Dermis blood vessel endothelial cell (primary cell): Measurements from ENCODE around the gene SMURF1. TPM values are rescaled to one million over a fixed set of nuclear protein-coding genes. Genes with fewer than 3 reads are reported as not detected.
"Not testable (repeated sequence)": the region's sequence is repeated elsewhere in the genome, so short reads cannot be mapped to it uniquely, and the experiment has no call there.

ENCODE experiments used
- DNase-seq: peaks from one replicate; pipeline ENCODE4 v3.0.0; 2010
- total RNA-seq: library from RNA; depleted of rRNA; stranded (reverse); fragments of >200 nt; gene quantifications from 2 replicates; pipeline ENCODE4 v1.2.3, GENCODE V29; 2014

Gene SMURF1
- total RNA-seq = 18.9 and 21.6 TPM in 2 replicates

DNA sequence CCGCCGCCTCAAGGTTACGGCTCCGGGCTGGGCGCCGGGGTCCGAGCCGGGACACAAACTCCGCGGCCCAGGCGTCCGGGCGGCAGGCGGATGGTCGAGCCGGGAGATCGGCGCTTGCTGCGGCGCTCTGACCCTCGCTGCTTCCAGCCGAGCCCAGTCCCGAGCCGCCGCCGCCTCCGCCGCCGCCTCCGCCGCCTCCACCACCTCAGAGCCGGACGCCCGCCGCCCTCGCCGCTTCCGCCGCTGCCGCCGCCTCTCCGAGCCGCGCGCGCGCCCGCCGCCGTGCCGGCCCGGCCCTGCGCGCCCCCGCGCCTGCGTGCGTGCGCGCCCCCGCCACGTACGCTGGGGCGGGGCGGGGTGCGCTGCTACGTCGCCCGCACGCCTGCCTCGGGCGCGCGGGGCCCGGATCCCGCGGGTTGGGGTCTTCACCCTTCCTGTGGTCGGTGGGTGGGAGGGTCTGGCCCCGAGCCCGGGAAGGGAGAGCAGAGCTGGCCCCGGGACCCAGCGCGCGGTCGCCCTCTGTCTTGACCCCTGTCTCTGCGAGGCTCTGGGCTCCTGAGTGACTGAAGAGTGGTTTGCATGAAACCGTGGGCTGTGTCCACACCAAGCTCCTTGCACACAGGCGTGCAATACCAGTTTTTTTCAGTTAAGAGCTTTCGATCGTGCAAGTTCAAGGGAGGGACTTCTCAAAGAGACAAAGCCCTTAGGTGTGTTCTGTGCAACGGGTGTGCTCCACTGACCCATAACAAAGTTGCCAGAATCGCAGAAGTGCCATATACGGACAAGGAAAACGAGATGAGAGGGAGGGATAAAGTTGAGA, at the start of gene SMURF1:
Gene SMURF1, minus strand, starts transcription at position 256 of the 820 bp plus-strand sequence. CDS start 328 bp downstream, outside the sequence.
- peak; percentile 79 for DNase-seq

- no peak for DNase-seq
Measured at GRCh38 chr7:99191869-99192596, 48.1 kb upstream of the SMURF1 start.

DNA sequence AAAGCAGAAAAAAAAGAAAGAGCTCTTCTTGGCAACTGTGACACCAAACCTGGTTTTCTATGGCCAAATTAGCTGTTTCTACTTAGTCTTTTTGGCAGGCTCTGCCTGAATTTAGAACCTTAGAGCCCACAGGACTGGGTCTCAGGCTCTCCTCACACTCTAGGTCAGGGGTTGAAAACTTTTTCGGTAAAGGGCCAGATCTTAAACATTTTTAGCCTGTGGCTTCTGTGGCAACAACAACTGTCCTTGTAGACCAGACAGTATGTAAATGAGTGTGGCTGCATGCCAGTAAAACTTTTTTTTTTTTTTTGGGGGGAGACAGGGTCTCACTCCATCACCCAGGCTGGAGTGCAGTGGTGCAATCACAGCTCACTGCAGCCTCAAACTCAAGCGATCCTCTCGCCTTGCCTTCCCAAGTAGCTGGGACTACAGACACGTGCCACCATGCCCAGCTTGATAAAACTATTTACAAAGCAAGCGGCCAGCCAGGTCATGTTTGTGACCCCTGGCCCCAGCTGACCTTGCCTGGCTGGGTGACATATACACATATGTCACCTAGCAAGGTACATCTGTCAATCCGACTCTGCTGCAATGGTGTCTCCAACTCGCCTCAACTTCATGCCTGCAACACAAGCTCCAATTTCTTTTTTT, 46.6 kb upstream of the SMURF1 start:
- DNase-seq = no peak

DNA sequence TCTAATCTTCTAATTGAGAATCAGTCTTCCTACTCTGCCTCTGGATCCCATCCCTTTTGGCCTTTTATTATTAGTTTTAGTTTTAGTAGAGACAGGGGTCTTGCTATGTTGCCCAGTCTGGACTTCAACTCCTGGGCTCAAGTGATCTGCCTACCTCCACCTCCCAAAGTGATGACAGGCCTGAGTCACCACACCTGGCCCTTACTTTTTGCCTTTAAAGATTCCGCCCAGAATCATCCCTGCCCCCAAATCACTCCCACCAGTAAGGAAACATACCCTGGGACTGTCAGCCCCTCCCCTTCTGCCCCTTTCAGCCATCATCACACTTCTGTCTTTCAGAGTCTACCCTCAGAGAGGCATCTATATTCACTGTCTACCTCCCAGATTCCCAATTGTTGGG, 45.3 kb upstream of the SMURF1 start:
- no peak for DNase-seq

DNA sequence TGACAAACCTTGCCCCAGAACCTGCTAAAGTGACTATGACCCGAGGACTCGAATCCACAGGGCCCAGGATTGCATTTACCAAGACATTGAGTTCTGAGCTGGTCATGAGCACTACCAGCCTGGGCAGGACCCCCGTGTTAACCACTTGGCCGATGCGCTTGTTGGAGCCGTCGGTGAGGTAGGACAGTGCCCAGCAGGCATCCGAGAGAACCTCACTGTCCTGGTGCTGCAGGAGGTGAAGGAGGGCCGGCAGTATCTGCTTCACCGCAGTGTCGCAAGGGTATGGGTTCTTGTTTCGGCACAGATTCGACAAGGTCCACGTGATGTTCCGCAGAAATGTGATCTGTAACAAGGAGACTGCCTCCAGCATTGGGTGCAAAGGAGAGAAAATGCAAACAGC, 44.3 kb upstream of the SMURF1 start:
- DNase-seq = no peak

DNA sequence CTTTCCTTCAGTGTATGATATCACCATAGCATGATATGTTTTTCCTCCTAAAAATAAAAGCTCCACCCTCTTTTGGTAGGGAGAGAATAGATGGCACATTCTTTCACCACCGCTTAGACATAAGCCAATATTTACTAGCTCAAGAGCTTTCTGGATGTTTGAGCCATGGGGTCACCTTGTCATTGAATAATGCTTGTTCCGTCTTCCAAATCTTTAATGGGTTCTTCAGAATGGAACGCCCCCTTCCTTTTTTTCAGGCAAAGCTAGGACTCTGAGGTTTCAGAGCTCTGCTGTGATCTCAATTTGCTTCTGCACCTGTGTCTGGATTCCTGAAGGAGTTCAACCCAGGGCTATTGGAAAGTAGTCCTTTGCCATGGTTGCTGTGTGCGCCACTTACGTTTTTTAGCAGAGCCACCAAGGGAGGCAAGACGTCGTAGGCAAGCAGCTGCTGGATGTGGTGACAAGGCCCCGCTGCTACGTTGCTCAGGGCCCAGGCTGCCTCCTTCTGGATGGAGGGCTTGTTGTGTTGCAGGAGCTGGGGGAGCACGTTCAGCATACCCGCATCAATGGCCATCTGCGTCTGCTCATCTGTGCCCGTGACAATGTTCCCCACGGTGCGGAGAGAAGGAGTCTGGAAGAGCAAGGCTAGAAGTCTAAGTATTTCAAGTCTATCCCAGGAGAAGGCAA, 40.8 kb upstream of the SMURF1 start:
- DNase-seq = no peak

GRCh38 chr7:99180067-99180650, 36.3 kb upstream of the SMURF1 start:
- no peak for DNase-seq

DNA sequence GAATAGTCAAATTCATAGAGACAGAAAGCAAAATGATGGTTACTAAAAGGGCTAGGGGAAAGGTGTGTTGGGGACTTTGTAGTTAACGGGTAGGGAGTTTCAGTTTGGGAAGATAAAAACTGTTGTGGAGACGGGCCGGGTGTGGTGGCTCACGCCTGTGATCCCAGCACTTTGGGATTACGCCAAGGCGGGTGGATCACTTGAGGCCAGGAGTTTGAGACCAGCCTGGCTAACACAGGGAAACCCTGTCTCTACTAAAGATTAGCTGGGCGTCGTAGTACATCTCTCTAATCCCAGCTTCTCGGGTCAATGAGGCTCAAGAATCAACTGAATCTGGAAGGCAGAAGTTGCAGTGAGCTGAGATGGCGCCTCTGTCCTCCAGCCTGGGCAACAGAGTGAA, 33.3 kb upstream of the SMURF1 start:
- DNase-seq = no peak

DNA sequence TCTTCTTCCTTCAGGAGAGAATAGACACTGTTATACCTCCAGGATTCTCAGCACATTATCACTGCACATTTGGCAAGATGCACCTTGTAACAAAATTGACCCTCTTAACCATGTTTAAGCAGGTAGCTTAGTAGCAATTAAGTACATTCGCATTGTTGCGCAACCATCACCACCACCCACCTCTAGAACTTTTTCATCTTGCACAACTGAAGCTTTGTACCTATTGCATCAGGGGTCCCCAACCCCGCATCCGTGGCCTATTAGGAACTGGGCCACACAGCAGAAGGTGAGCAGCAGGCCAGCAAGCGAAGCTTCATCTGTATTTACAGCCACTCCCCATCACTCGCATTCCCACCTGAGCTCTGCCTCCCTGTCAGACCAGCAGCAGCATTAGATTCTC, 29.9 kb upstream of the SMURF1 start:
- no peak for DNase-seq

GRCh38 chr7:99171731-99172130, 27.8 kb upstream of the SMURF1 start:
- DNase-seq = no peak

DNA sequence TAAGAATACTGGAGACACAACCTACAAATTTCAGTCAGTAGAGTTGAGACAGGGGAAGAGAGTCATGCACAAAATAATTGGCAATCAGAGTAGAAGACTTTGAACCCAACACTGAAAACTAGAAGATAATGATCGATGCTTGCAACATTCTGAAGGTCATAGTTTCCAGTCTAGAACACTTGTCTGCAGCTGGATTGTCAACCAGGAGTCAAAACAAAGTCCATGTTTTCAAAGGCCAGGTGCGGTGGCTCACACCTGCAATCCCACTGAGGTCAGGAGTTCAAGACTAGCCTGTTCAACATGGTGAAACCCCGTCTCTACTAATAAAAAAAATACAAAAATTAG, 26.8 kb upstream of the SMURF1 start:
- DNase-seq = no peak

- no peak for DNase-seq
Measured at GRCh38 chr7:99170065-99170729, 26.3 kb upstream of the SMURF1 start.

- DNase-seq = no peak
Measured at GRCh38 chr7:99167072-99167471, 23.2 kb upstream of the SMURF1 start.

GRCh38 chr7:99165816-99166215, 21.9 kb upstream of the SMURF1 start:
- no peak for DNase-seq

- not testable (repeated sequence) for DNase-seq
Measured at GRCh38 chr7:99163669-99164068, 19.8 kb upstream of the SMURF1 start.

DNA sequence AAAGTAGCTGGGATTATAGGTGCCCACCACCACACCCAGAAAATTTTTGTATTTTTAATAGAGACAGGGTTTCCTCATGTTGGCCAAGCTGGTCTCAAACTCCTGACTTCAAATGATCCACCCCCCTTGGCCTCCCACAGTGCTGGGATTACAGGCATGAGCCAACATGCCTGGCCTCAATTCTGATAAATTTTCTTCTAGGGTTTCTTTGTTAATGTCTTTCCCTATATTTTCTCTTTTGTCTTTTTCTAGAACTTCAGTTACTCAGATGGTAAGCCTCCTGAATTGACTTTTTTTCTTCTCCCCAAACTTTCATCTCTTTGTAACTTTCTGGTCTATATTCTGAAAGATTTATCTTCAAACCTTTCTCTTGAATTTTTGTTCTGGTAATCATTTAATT, 12.7 kb upstream of the SMURF1 start:
- DNase-seq = no peak

- DNase-seq = no peak
Measured at GRCh38 chr7:99155211-99155610, 11.3 kb upstream of the SMURF1 start.

DNA sequence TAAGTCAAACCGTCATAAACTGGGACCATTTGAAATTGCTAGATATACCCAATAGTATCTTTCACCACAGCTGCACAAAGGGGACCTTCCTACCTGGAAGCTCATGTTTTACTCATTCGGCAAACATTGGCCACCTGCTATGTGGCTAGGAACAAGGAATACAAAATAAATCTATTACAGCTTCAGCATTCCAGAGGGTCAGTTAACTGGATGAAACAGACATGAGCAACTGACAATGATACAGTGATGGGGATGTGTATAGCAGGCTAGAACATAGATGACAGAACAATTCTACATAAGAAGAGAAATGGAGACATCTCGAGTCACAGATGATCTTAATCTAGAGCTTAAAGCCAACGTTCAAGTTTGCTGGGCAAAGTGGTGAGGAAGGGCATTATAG, 3.1 kb upstream of the SMURF1 start:
- no peak for DNase-seq

- no peak for DNase-seq
Measured at GRCh38 chr7:99143521-99143852, 421 bp downstream of the SMURF1 start.

DNA sequence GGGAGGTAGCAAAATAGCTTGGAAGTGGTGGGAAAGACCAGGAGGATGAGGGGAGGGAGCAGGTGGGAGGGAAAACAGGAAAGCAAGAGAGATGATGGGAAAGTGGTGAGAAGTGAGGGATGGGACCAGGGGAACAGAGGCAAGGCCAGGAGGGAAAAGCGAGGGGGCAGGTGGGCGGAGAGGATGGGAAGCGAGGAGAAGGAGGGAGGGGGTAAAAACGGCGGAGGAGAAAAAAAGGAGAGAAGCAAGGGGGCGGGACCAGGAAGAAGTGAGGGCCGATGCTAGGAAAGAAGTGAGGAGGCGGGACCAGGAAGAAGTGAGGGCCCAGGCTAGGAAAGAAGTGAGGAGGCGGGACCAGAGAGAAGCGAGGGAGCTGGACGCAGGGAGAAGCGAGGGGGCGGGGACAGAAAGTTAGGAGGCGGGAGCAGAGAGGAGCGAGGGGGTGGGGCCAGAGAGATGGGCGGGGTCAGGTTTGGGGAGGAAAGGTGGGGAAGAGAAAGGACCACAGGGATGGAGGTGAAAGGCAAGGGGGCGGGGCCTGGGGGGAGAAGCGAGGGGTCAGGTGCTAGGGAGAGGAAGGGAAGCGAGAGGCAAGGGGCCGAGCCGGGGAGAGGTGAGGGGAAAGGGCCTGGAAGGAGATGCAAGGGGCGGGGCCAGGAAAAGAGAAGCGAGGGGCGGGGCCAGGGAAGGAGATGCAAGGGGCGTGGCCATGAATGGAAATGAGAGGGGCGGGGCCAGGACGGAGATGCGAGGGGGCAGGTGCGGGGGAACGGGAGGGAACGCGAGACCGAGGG, 984 bp downstream of the SMURF1 start:
- DNase-seq = peak; percentile 95
